IgD-negative memory B cell (primary cell): Measurements from ENCODE around the gene DEDD2. TPM values are rescaled to one million over a fixed set of nuclear protein-coding genes. Genes with fewer than 3 reads are reported as not detected.
A peak's percentile ranks its signal among the peaks of the same experiment; 100 is the strongest.

ENCODE experiments used
- H3K27ac Mint-ChIP-seq, 3 donors: one replicate each; pipeline ENCODE4 v1.8.0; 2020 to 2022; ENCODE audit warnings: mild to moderate bottlenecking in 3 of 3, mixed read lengths in 3 of 3, moderate library complexity in 1 of 3
- H3K27me3 Mint-ChIP-seq: one replicate; pipeline ENCODE4 v1.8.0; 2021; ENCODE audit warnings: mixed read lengths
- H3K36me3 Mint-ChIP-seq: one replicate; pipeline ENCODE4 v1.8.0; 2020; ENCODE audit warnings: mild to moderate bottlenecking, mixed read lengths
- H3K4me1 Mint-ChIP-seq, 3 donors: one replicate each; pipeline ENCODE4 v1.8.0; 2020 to 2022; ENCODE audit warnings: mixed read lengths in 3 of 3, mild to moderate bottlenecking in 1 of 3
- H3K4me3 Mint-ChIP-seq, 4 donors: one replicate each; pipeline ENCODE4 v1.8.0; 2020 to 2022; ENCODE audit warnings: mild to moderate bottlenecking in 4 of 4, mixed read lengths in 4 of 4, moderate library complexity in 3 of 4
- H3K9me3 Mint-ChIP-seq, 3 donors: one replicate each; pipeline ENCODE4 v1.8.0; 2020 to 2021; ENCODE audit warnings: mixed read lengths in 3 of 3, mild to moderate bottlenecking in 1 of 3
- polyA plus RNA-seq: library from polyadenylated mRNA; unstranded; fragments of 300-500 nt; fragmentation: Illumina TruSeq; gene quantifications from one replicate; pipeline ENCODE4 v1.2.3, GENCODE V29; 2021

Gene DEDD2
- polyA plus RNA-seq, 1 donor from 2014 or later: 159 TPM

GRCh38 chr19:42168206-42168605, 49.3 kb downstream of the DEDD2 start:
- H3K4me1 Mint-ChIP-seq: peaks cover 0 to 3% (median 0%) of the 10 kb centered on the region in 3 donors
- no peak overlapping the region for H3K27ac Mint-ChIP-seq
- H3K36me3 Mint-ChIP-seq: peaks cover 2% of the 10 kb centered on the region
- H3K9me3 Mint-ChIP-seq: no peaks in the 10 kb centered on the region
- no peaks in the 10 kb centered on the region for H3K27me3 Mint-ChIP-seq
- no peak overlapping the region for H3K4me3 Mint-ChIP-seq

- H3K4me1 Mint-ChIP-seq: peaks cover 0 to 3% (median 0%) of the 10 kb centered on the region in 3 donors
- no peaks in the 10 kb centered on the region for H3K9me3 Mint-ChIP-seq
- no peaks in the 10 kb centered on the region for H3K27me3 Mint-ChIP-seq
- H3K4me3 Mint-ChIP-seq: no peak overlapping the region
- H3K27ac Mint-ChIP-seq: no peak overlapping the region
- H3K36me3 Mint-ChIP-seq: peaks cover 2% of the 10 kb centered on the region
These were observed 51.2 kb downstream of the DEDD2 start for GRCh38 chr19:42166316-42166715.

- Mint-ChIP-seq H3K36me3 (peaks cover 2% of the 10 kb centered on the region), H3K4me1 (peaks cover 0 to 3% (median 0%) of the 10 kb centered on the region in 3 donors), H3K4me3 (no peak overlapping the region), H3K27ac (no peak overlapping the region), H3K27me3 (peaks cover 4% of the 10 kb centered on the region), H3K9me3 (no peaks in the 10 kb centered on the region)
These were observed 52.3 kb downstream of the DEDD2 start for GRCh38 chr19:42165146-42165545.

- Mint-ChIP-seq H3K4me3 (no peak overlapping the region), H3K27ac (no peak overlapping the region), H3K36me3 (peaks cover 4% of the 10 kb centered on the region), H3K27me3 (peaks cover 7% of the 10 kb centered on the region), H3K4me1 (peaks cover 0 to 2% (median 0%) of the 10 kb centered on the region in 3 donors), H3K9me3 (no peaks in the 10 kb centered on the region)
These were observed 55.7 kb downstream of the DEDD2 start for GRCh38 chr19:42161616-42162263.

- H3K27ac Mint-ChIP-seq: no peak overlapping the region
- no peak overlapping the region for H3K4me3 Mint-ChIP-seq
- H3K4me1 Mint-ChIP-seq: peaks cover 4 to 9% (median 6%) of the 10 kb centered on the region in 3 donors
- H3K9me3 Mint-ChIP-seq: no peaks in the 10 kb centered on the region
- H3K36me3 Mint-ChIP-seq: peaks cover 7% of the 10 kb centered on the region
- peaks cover 7% of the 10 kb centered on the region for H3K27me3 Mint-ChIP-seq
These were observed 57.5 kb downstream of the DEDD2 start for GRCh38 chr19:42159942-42160341.

GRCh38 chr19:42158926-42159325, 58.6 kb downstream of the DEDD2 start:
- Mint-ChIP-seq H3K9me3 (no peaks in the 10 kb centered on the region), H3K36me3 (peaks cover 7% of the 10 kb centered on the region), H3K27me3 (peaks cover 7% of the 10 kb centered on the region), H3K4me3 (no peak overlapping the region), H3K4me1 (peaks cover 11 to 17% (median 15%) of the 10 kb centered on the region in 3 donors), H3K27ac (no peak overlapping the region)

- Mint-ChIP-seq H3K27ac (peak overlapping the region in 1 of 3 donors; percentile 65), H3K36me3 (peaks cover 9% of the 10 kb centered on the region), H3K27me3 (peaks cover 7% of the 10 kb centered on the region), H3K4me3 (no peak overlapping the region), H3K9me3 (no peaks in the 10 kb centered on the region), H3K4me1 (peaks cover 11 to 22% (median 17%) of the 10 kb centered on the region in 3 donors)
These were observed 60.9 kb downstream of the DEDD2 start for GRCh38 chr19:42156571-42156970.

- H3K27me3 Mint-ChIP-seq: peaks cover 3% of the 10 kb centered on the region
- H3K4me3 Mint-ChIP-seq: peak overlapping the region in 1 of 4 donors; percentile 67
- peaks cover 9% of the 10 kb centered on the region for H3K36me3 Mint-ChIP-seq
- H3K4me1 Mint-ChIP-seq: peaks cover 11 to 22% (median 17%) of the 10 kb centered on the region in 3 donors
- H3K9me3 Mint-ChIP-seq: no peaks in the 10 kb centered on the region
- peak overlapping the region in 1 of 3 donors; percentile 65 for H3K27ac Mint-ChIP-seq
These were observed 61.7 kb downstream of the DEDD2 start for GRCh38 chr19:42155796-42156195.

- Mint-ChIP-seq H3K9me3 (no peaks in the 10 kb centered on the region), H3K4me1 (peaks cover 11 to 22% (median 17%) of the 10 kb centered on the region in 3 donors), H3K27me3 (peaks cover under 1% of the 10 kb centered on the region)
These were observed 62.8 kb downstream of the DEDD2 start for GRCh38 chr19:42154471-42155323.

GRCh38 chr19:42153672-42154433, 63.6 kb downstream of the DEDD2 start:
- H3K27ac Mint-ChIP-seq: peak overlapping the region in 1 of 3 donors; percentile 0
- H3K36me3 Mint-ChIP-seq: peaks cover 8% of the 10 kb centered on the region
- no peaks in the 10 kb centered on the region for H3K27me3 Mint-ChIP-seq
- peaks cover 11 to 26% (median 21%) of the 10 kb centered on the region in 3 donors for H3K4me1 Mint-ChIP-seq
- no peaks in the 10 kb centered on the region for H3K9me3 Mint-ChIP-seq
- peak overlapping the region in 2 of 4 donors; percentile 61 to 65 for H3K4me3 Mint-ChIP-seq

More at GRCh38 chr19:42154471-42155323, 62.8 kb downstream of the DEDD2 start:
- H3K4me3 Mint-ChIP-seq: peak overlapping the region in 3 of 4 donors; percentile 44 to 85 (median 61)
- H3K36me3 Mint-ChIP-seq: peaks cover 9% of the 10 kb centered on the region
- peak overlapping the region in 2 of 3 donors; percentile 0 to 33 for H3K27ac Mint-ChIP-seq

- peak overlapping the region in 1 of 4 donors; percentile 29 for H3K4me3 Mint-ChIP-seq
- peaks cover 5% of the 10 kb centered on the region for H3K36me3 Mint-ChIP-seq
- no peaks in the 10 kb centered on the region for H3K27me3 Mint-ChIP-seq
- H3K9me3 Mint-ChIP-seq: no peaks in the 10 kb centered on the region
- peaks cover 11 to 29% (median 21%) of the 10 kb centered on the region in 3 donors for H3K4me1 Mint-ChIP-seq
- H3K27ac Mint-ChIP-seq: no peak overlapping the region
These were observed 64.4 kb downstream of the DEDD2 start for GRCh38 chr19:42152910-42153671.

GRCh38 chr19:42151782-42152684, 65.4 kb downstream of the DEDD2 start:
- H3K27me3 Mint-ChIP-seq: no peaks in the 10 kb centered on the region
- H3K27ac Mint-ChIP-seq: no peak overlapping the region
- H3K36me3 Mint-ChIP-seq: peaks cover 5% of the 10 kb centered on the region
- H3K4me3 Mint-ChIP-seq: no peak overlapping the region
- H3K4me1 Mint-ChIP-seq: peaks cover 11 to 29% (median 24%) of the 10 kb centered on the region in 3 donors
- no peaks in the 10 kb centered on the region for H3K9me3 Mint-ChIP-seq

- no peak overlapping the region for H3K27ac Mint-ChIP-seq
- no peaks in the 10 kb centered on the region for H3K9me3 Mint-ChIP-seq
- no peaks in the 10 kb centered on the region for H3K27me3 Mint-ChIP-seq
- H3K36me3 Mint-ChIP-seq: peaks cover 7% of the 10 kb centered on the region
- H3K4me1 Mint-ChIP-seq: peaks cover 11 to 27% (median 26%) of the 10 kb centered on the region in 3 donors
- no peak overlapping the region for H3K4me3 Mint-ChIP-seq
These were observed 66.5 kb downstream of the DEDD2 start for GRCh38 chr19:42150911-42151361.
